Measurements from ENCODE around the gene ZNF384. TPM values are rescaled to one million over a fixed set of nuclear protein-coding genes. Genes with fewer than 3 reads are reported as not detected.

Gene ZNF384
- total and polyA plus RNA-seq, 4 donors: 3.9 to 12.7 (median 10.0) TPM

GRCh38 chr12:6631549-6631961 lies 57.6 kb downstream of the ZNF384 start:
- H3K9me3 ChIP-seq (ENCODE audit: control insufficient read depth in 4 of 4, low read length in 3 of 4): no peaks in the 10 kb centered on the region
- DNase-seq (ENCODE audit: low spot score): peak; percentile 34
- H3K4me1 ChIP-seq (ENCODE audit: control insufficient read depth in 4 of 4, insufficient read depth in 4 of 4, low read length in 3 of 4): peaks cover 0 to 3% (median 2%) of the 10 kb centered on the region in 4 donors
- H3K27me3 ChIP-seq (ENCODE audit: control insufficient read depth in 4 of 4, insufficient read depth in 4 of 4, low read length in 3 of 4): no peaks in the 10 kb centered on the region
- no peaks in the 10 kb centered on the region for H3K36me3 ChIP-seq (ENCODE audit: control insufficient read depth in 4 of 4, insufficient read depth in 3 of 4, low read depth in 1 of 4, low read length in 3 of 4)
- no peak overlapping the region for H3K27ac ChIP-seq (ENCODE audit: low read depth in 1 of 2, low read length in 2 of 2)
- 63% methylated on average over 3 of the region's 3 CpGs for WGBS
- TF ChIP-seq GABPA (IDR thresholded peaks at IDR 0.05 in 1 of 2, conservative IDR thresholded peaks at IDR 0.05 in 1 of 2) (no peak), EGR1 (IDR thresholded peaks at IDR 0.05; ENCODE audit: low read depth in 2 of 2) (no peak), TAF1 (conservative IDR thresholded peaks at IDR 0.05) (no peak), ZBTB33 (IDR thresholded peaks at IDR 0.05) (no peak), YY1 (IDR thresholded peaks at IDR 0.05) (no peak), NR2F2 (IDR thresholded peaks at IDR 0.05) (no peak), FOXA2 (IDR thresholded peaks at IDR 0.05) (no peak)
- TF ChIP-seq, protein P1, sequence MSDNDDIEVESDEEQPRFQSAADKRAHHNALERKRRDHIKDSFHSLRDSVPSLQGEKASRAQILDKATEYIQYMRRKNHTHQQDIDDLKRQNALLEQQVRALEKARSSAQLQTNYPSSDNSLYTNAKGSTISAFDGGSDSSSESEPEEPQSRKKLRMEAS (IDR thresholded peaks at IDR 0.05): no peak
- H3K9ac ChIP-seq (ENCODE audit: low read depth in 1 of 2, low read length in 2 of 2): no peak overlapping the region
- H3K4me3 ChIP-seq (ENCODE audit: low read depth in 1 of 3, low read length in 3 of 3): no peak overlapping the region

GRCh38 chr12:6630736-6631135 lies 58.4 kb downstream of the ZNF384 start:
- DNase-seq (ENCODE audit: low spot score): no peak
- H3K27ac ChIP-seq (ENCODE audit: low read depth in 1 of 2, low read length in 2 of 2): no peak overlapping the region
- H3K4me3 ChIP-seq (ENCODE audit: low read depth in 1 of 3, low read length in 3 of 3): no peak overlapping the region
- H3K4me1 ChIP-seq (ENCODE audit: control insufficient read depth in 4 of 4, insufficient read depth in 4 of 4, low read length in 3 of 4): peaks cover 0 to 3% (median 2%) of the 10 kb centered on the region in 4 donors
- WGBS: 80% methylated on average over 5 of the region's 5 CpGs
- H3K27me3 ChIP-seq (ENCODE audit: control insufficient read depth in 4 of 4, insufficient read depth in 4 of 4, low read length in 3 of 4): no peaks in the 10 kb centered on the region
- no peaks in the 10 kb centered on the region for H3K9me3 ChIP-seq (ENCODE audit: control insufficient read depth in 4 of 4, low read length in 3 of 4)
- TF ChIP-seq CTCF (IDR thresholded peaks at IDR 0.05; ENCODE audit: low read depth, low read length, missing input control): no peak
- no peak for TF ChIP-seq FOXA2 (IDR thresholded peaks at IDR 0.05)
- TF ChIP-seq, protein P2, sequence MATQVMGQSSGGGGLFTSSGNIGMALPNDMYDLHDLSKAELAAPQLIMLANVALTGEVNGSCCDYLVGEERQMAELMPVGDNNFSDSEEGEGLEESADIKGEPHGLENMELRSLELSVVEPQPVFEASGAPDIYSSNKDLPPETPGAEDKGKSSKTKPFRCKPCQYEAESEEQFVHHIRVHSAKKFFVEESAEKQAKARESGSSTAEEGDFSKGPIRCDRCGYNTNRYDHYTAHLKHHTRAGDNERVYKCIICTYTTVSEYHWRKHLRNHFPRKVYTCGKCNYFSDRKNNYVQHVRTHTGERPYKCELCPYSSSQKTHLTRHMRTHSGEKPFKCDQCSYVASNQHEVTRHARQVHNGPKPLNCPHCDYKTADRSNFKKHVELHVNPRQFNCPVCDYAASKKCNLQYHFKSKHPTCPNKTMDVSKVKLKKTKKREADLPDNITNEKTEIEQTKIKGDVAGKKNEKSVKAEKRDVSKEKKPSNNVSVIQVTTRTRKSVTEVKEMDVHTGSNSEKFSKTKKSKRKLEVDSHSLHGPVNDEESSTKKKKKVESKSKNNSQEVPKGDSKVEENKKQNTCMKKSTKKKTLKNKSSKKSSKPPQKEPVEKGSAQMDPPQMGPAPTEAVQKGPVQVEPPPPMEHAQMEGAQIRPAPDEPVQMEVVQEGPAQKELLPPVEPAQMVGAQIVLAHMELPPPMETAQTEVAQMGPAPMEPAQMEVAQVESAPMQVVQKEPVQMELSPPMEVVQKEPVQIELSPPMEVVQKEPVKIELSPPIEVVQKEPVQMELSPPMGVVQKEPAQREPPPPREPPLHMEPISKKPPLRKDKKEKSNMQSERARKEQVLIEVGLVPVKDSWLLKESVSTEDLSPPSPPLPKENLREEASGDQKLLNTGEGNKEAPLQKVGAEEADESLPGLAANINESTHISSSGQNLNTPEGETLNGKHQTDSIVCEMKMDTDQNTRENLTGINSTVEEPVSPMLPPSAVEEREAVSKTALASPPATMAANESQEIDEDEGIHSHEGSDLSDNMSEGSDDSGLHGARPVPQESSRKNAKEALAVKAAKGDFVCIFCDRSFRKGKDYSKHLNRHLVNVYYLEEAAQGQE (IDR thresholded peaks at IDR 0.05): no peak
- TF ChIP-seq RAD21 (IDR thresholded peaks at IDR 0.05): no peak
- TF ChIP-seq JUND (IDR thresholded peaks at IDR 0.05): no peak
- no peak for TF ChIP-seq FOXA1 (IDR thresholded peaks at IDR 0.05)
- no peak for TF ChIP-seq GABPA (IDR thresholded peaks at IDR 0.05 in 1 of 2, conservative IDR thresholded peaks at IDR 0.05 in 1 of 2)
- TF ChIP-seq HNF4G (IDR thresholded peaks at IDR 0.05): no peak
- TF ChIP-seq RXRA (IDR thresholded peaks at IDR 0.05): no peak
- TF ChIP-seq, protein P1 (IDR thresholded peaks at IDR 0.05): no peak
- no peak for TF ChIP-seq YY1 (IDR thresholded peaks at IDR 0.05)
- TF ChIP-seq EGR1 (IDR thresholded peaks at IDR 0.05; ENCODE audit: low read depth in 2 of 2): no peak
- H3K9ac ChIP-seq (ENCODE audit: low read depth in 1 of 2, low read length in 2 of 2): no peak overlapping the region
- H3K36me3 ChIP-seq (ENCODE audit: control insufficient read depth in 4 of 4, insufficient read depth in 3 of 4, low read depth in 1 of 4, low read length in 3 of 4): no peaks in the 10 kb centered on the region

Data from liver (tissue), 9 donors.